ENCODE results near the gene LMO7. TPM values are rescaled to one million over a fixed set of nuclear protein-coding genes. Genes with fewer than 3 reads are reported as not detected.
"Not testable (repeated sequence)": the region's sequence is repeated elsewhere in the genome, so short reads cannot be mapped to it uniquely, and the experiment has no call there.

LMO7 gene
- total RNA-seq, 1 experiment from 2014 or later: 2.1 TPM

GRCh38 chr13:75690607-75691006 lies 54.5 kb downstream of the LMO7 start:
- DNase-seq (ENCODE audit: low spot score): no peak
- in situ Hi-C loops (cut with HindIII; ENCODE audit: low sequenced_read_pairs): no loop called here

DNA sequence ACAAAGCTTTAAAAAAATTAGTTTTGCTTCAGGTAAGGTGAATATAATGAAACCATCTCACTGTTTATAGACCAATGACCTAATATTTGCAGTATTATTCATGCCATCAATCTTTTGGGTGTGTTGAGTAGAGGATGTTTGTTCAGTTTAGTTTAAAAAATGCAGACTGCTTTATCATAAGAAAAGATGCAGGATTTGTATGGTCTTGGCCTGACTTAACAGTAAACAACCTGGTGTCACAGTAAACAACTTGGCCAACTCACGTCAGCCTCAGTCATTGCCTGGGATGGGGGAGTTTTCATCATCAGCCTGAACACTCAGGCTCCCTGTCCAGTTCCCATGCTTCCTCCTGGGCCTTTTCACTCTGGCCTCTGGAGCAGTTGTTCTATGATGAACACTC lies 55.1 kb downstream of the LMO7 start:
- no peak for DNase-seq (ENCODE audit: low spot score)
- in situ Hi-C loops (cut with HindIII; ENCODE audit: low sequenced_read_pairs): no loop called here

DNA sequence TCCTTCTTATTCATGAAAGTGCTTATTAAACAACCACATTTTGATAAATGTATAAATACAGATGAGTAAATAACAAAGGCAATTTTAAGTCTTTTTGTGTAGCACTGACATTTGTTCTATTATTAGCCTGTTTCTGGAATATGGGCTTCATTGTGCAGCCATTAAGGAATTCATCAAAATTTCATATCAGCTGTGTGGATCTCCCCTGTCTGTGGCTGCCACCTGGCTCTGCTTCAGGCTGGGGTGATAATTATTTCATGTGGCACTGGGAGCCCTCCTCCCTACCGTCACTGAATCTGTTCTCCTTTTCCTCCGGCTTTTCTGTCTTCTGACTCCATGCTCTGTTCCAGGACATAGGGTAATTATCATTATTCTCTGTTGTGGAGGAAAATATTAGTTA lies 57.1 kb downstream of the LMO7 start:
- DNase-seq (ENCODE audit: low spot score): no peak
- in situ Hi-C loops (cut with HindIII; ENCODE audit: low sequenced_read_pairs): no loop called here

GRCh38 chr13:75694722-75695121 lies 58.6 kb downstream of the LMO7 start:
- in situ Hi-C loops (cut with HindIII; ENCODE audit: low sequenced_read_pairs): no loop called here
- no peak for DNase-seq (ENCODE audit: low spot score)

DNA sequence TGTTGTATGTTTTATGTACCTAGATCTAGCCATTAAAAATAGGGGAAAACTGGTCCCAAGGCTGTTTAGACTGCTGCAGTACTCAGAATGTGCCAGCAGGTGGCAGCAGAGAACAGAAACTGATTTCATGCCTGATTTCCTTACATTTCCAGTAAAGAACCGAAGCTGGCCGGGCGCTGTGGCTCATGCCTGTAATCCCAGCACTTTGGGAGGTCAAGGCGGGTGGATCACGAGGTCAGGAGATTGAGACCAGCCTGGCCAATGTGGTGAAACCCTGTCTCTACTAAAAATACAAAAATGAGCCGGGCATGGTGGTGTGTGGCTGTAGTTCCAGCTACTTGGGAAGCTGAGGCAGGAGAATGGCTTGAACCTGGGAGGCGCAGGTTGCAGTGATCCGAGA lies 59.8 kb downstream of the LMO7 start:
- DNase-seq (ENCODE audit: low spot score): peak; percentile 80
- in situ Hi-C loops (cut with HindIII; ENCODE audit: low sequenced_read_pairs): not testable (repeated sequence)

- no peak for DNase-seq (ENCODE audit: low spot score)
- in situ Hi-C loops (cut with HindIII; ENCODE audit: low sequenced_read_pairs): no loop called here
Observed at GRCh38 chr13:75699062-75699461, 62.9 kb downstream of the LMO7 start.

GRCh38 chr13:75699717-75700116 lies 63.6 kb downstream of the LMO7 start:
- DNase-seq (ENCODE audit: low spot score); in situ Hi-C loops (cut with HindIII; ENCODE audit: low sequenced_read_pairs): not testable (repeated sequence)

DNA sequence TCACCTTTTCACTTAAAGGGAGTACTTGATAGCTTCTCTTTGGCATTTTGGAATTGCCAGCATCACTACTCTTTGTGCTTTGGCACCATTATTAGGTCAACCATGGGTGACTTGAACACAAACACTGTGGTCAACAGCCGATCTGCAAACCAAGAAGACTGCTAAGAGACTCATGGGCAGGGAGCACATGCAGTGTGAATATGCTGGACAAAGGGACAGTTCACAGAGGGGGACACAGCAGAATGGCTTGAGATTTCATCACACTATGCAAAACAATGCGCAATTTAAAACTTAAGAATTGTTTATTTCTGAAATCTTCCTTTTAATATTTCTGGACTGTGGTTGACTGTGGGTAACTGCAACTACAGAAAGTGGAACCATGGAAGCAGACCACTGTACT lies 64.4 kb downstream of the LMO7 start:
- DNase-seq (ENCODE audit: low spot score): no peak
- in situ Hi-C loops (cut with HindIII; ENCODE audit: low sequenced_read_pairs): no loop called here

DNA sequence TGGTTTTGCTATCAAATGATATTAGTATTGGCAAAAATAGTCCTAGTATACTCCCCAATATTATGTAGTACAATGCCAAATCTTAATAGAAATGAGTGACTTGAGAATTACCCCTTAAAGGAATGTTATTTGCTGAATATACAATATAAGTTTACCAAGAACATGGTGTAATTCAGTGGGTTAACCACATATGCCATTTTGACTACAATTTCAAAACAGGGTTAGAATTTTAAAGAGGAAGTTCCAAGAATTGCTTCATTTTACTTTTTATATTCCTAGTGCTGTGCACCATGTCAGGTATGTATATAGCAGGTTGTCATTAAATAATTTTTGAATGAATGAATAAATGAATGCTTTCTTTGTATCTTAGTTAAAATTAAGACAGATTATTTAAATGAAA lies 66.3 kb downstream of the LMO7 start:
- in situ Hi-C loops (cut with HindIII; ENCODE audit: low sequenced_read_pairs): no loop called here

GRCh38 chr13:75703769-75704168 lies 67.6 kb downstream of the LMO7 start:
- in situ Hi-C loops (cut with HindIII; ENCODE audit: low sequenced_read_pairs): no loop called here
- no peak for DNase-seq (ENCODE audit: low spot score)

More for the DNA sequence above, 66.3 kb downstream of the LMO7 start:
- no peak for DNase-seq (ENCODE audit: low spot score)

DNA sequence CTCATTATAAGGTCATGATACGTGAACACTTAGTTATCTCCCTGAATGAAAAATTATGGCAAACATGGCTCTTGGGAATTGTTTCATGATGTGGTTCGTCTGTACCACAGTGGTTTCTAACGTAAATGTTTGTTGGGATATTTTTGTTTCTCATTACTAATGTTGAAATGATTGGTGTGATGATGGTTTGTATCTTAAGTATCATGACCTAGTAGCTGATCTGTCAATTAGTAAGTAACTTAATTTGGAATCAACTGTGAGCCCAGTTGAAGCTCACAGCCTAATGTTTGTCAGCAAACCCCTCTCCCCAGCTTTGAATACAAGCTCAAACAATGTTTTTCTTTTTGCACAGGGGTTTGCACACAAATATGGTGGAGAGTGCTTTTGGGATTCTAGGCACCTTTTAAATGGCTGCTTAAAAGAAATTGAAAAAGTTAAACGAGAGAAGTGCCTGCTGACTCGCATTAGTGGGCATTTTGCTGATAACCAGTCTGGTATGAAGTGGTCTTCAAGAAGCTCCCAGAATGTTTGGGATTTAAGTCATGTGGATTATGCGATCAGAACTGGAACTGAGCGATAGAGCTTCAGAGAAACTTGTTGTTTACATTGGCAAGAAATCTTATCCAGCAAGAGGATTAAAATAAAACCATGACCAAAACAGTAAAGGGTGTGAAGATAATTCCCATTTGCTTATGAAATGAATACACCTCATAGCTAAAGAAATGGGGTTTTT lies 68.2 kb downstream of the LMO7 start:
- in situ Hi-C loops (cut with HindIII; ENCODE audit: low sequenced_read_pairs): no loop called here
- DNase-seq (ENCODE audit: low spot score): no peak

DNA sequence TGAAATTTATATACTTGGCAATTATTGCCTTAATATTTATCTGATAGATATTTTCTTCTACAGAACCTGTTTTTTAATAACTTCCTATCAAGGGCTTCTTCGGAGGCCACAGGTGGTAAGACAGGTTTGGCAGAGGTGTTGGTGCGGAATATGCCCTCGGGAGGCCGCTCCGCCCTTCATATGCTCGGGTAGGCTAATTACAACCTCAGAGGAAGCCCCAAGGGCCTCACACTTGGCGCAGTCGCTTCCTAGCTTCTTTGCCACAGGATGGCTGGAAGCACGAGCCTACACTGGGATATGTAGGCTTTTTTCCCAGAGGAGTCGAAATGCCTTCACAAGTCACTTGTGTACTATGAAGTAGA lies 68.8 kb downstream of the LMO7 start:
- DNase-seq (ENCODE audit: low spot score): no peak
- in situ Hi-C loops (cut with HindIII; ENCODE audit: low sequenced_read_pairs): no loop called here

GRCh38 chr13:75705395-75705794 lies 69.3 kb downstream of the LMO7 start:
- in situ Hi-C loops (cut with HindIII; ENCODE audit: low sequenced_read_pairs): no loop called here

DNA sequence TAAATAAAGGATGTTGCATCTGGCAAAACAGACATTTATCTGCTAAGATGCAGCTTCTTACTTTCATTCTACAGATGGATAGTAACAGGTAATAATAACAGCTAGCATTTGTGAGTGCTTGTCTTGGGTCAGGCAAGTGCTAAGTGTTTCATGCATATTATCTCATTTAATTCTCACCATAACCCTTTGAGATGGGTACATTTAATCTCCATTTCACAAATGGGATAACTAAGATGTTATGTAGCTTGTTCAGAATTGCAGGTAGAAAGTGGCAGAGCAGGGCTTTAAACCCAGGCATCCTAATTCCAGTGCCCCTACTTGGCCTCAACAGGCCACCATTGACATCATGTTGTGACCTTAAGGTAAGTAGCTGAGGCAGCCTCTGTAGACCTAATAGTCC lies 69.8 kb downstream of the LMO7 start:
- no peak for DNase-seq (ENCODE audit: low spot score)
- in situ Hi-C loops (cut with HindIII; ENCODE audit: low sequenced_read_pairs): no loop called here

More at GRCh38 chr13:75705395-75705794, 69.3 kb downstream of the LMO7 start:
- no peak for DNase-seq (ENCODE audit: low spot score)

GRCh38 chr13:75713852-75714251 lies 77.7 kb downstream of the LMO7 start:
- in situ Hi-C loops (cut with HindIII; ENCODE audit: low sequenced_read_pairs): no loop called here

DNA sequence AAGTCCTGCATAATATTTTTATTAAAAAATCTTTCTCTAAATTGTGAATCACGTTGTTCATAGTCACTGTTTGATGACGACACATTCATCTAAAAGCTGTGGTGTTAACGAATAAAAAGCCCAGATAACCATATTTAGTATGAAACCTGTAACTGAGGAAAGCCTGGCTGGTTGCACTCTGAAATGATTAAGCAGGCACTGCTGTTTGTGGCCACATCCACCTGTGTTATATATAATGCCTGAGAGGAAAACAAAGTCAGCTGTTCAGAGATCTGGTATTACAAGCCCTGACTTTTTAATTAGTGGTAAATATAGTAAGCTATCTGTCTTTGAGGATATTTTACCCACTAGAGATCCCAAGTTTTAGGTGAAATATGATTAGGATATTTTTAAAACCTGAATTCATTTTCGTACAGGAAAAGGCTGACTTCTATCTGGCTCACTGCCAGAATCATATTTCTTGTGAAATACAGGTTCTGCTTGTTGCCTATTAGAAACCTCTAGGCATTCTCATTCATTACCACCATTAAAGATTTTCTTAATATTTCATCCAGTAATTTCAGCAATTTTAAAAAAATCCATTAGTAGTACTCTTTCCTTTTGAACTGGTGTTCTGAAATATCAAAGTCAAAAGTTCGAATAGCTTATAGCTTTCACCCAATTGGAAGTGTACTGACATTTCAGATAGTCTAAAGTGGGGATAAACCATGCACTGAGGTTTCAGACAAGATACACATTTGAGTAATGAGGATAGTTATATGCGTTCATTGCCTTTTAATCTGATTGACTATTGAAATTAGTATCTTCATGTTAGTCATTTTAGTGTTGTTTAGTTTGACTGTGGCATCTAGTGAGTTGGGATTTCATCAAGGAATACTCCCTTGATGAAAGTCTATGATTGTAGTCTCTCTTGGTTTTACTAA lies 79.7 kb downstream of the LMO7 start:
- in situ Hi-C loops (cut with HindIII; ENCODE audit: low sequenced_read_pairs): no loop called here
- DNase-seq (ENCODE audit: low spot score): no peak

More at GRCh38 chr13:75713852-75714251, 77.7 kb downstream of the LMO7 start:
- no peak for DNase-seq (ENCODE audit: low spot score)

DNA sequence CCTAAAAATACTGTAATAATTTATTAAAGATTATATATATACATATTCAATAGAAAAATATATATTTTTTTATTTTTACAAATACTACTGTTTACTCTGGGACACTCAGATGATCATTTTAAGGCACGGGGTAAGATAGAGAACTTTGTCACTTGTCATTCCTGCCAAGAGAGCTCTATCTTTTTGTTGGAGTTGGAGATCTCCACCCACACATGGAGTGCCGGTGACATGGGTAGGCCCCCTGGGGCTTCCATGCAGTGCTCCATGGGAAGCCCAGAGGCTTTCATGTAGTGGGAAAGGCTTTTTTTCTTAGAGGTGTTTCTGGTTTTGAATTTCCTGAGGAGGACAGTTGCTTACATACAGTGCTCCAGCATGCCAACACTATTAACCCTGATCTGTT lies 81.4 kb downstream of the LMO7 start:
- DNase-seq (ENCODE audit: low spot score): no peak
- in situ Hi-C loops (cut with HindIII; ENCODE audit: low sequenced_read_pairs): no loop called here

DNA sequence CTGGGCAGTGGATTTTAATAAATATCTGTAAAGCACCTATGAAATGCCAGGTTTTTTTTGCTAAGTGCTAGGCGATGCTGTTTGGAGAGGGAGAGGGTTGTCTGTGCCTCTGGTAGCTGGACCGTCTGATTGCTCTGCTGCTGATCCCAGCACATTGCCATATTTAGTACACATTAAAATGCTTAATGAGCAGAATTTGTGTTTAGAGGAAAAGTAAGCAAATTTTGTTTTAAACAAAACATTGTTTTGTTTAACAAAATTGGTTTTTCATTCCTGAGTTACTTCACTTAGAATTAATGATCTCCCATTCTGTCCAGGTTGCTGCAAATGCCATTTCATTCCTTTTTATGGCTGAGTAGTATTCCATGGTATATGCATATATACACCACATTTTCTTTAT lies 85.2 kb downstream of the LMO7 start:
- in situ Hi-C loops (cut with HindIII; ENCODE audit: low sequenced_read_pairs): no loop called here
- DNase-seq (ENCODE audit: low spot score): no peak

- in situ Hi-C loops (cut with HindIII; ENCODE audit: low sequenced_read_pairs): no loop called here
- DNase-seq (ENCODE audit: low spot score): no peak
Observed at GRCh38 chr13:75723901-75724300, 87.8 kb downstream of the LMO7 start.

GRCh38 chr13:75724752-75725517 lies 88.8 kb downstream of the LMO7 start:
- in situ Hi-C loops (cut with HindIII; ENCODE audit: low sequenced_read_pairs): no loop called here
- DNase-seq (ENCODE audit: low spot score): no peak
